Left ventricle myocardium inferior (tissue), 1 donor: Measurements from ENCODE around the gene PCNP. TPM values are rescaled to one million over a fixed set of nuclear protein-coding genes. Genes with fewer than 3 reads are reported as not detected.

Experiments used
- DNase-seq: peaks from one replicate; pipeline ENCODE4 v3.0.0-alpha.2; 2020
- H3K27ac ChIP-seq: fragments of 200-600 bp; replicated peaks from 2 replicates; pipeline ENCODE4 v1.8.0; 2021
- H3K27me3 ChIP-seq: fragments of 200-600 bp; 2 replicates; pipeline ENCODE4 v1.8.0; 2021; ENCODE audit warnings: low read depth
- H3K36me3 ChIP-seq: fragments of 200-600 bp; 2 replicates; pipeline ENCODE4 v1.8.0; 2021
- H3K4me1 ChIP-seq: fragments of 200-600 bp; 2 replicates; pipeline ENCODE4 v1.8.0; 2021
- H3K4me3 ChIP-seq: fragments of 200-600 bp; 2 replicates; pipeline ENCODE4 v1.8.0; 2021; ENCODE audit warnings: mild to moderate bottlenecking, moderate library complexity
- H3K9me3 ChIP-seq: fragments of 200-600 bp; replicated peaks from 2 replicates; pipeline ENCODE4 v1.8.0; 2021
- intact Hi-C: fragments of 100-400 bp; cut with micrococcal nuclease; formaldehyde crosslinking; loops from one replicate; pipeline ENCODE4 v1.11.0; 2022
- long read RNA-seq: library from polyadenylated mRNA; unstranded; transcript quantifications from one replicate; pipeline ENCODE4 v2.0.0, GENCODE V29; 2021
- total RNA-seq: library from RNA; stranded (reverse); fragmentation: NEBNext Ultra II Directional; extraction: Animal tissue kit (Norgen Biotek cat#: 25700); gene quantifications from one replicate; pipeline ENCODE4 v1.2.1, GENCODE V29; 2021
- TF ChIP-seq, protein P1 (sequence below): fragments of 200-600 bp; IDR thresholded peaks from 2 replicates; pipeline ENCODE4 v1.8.0; 2021; ENCODE audit warnings: antibody characterized with exemption, mild to moderate bottlenecking, borderline replicate concordance
- donor health status: DM: no; HTN: yes; CAD: no; lungs with severe emphysema.

The PCNP gene
- total RNA-seq, result 121 TPM
- long read RNA-seq, transcript PCNP-204 (4 exons, 2,028 nt), result minor isoform, 16 of 216 reads
- long read RNA-seq, transcript PCNP-201 (5 exons, 2,342 nt), result major isoform, 136 of 216 reads
- long read RNA-seq, transcript PCNP-202 (5 exons, 2,165 nt), result minor isoform, 43 of 216 reads
- long read RNA-seq, partial matches to known transcripts, result 3 of 216 reads
- long read RNA-seq, other reads (novel, unspliced or antisense), result 14 of 216 reads

DNA sequence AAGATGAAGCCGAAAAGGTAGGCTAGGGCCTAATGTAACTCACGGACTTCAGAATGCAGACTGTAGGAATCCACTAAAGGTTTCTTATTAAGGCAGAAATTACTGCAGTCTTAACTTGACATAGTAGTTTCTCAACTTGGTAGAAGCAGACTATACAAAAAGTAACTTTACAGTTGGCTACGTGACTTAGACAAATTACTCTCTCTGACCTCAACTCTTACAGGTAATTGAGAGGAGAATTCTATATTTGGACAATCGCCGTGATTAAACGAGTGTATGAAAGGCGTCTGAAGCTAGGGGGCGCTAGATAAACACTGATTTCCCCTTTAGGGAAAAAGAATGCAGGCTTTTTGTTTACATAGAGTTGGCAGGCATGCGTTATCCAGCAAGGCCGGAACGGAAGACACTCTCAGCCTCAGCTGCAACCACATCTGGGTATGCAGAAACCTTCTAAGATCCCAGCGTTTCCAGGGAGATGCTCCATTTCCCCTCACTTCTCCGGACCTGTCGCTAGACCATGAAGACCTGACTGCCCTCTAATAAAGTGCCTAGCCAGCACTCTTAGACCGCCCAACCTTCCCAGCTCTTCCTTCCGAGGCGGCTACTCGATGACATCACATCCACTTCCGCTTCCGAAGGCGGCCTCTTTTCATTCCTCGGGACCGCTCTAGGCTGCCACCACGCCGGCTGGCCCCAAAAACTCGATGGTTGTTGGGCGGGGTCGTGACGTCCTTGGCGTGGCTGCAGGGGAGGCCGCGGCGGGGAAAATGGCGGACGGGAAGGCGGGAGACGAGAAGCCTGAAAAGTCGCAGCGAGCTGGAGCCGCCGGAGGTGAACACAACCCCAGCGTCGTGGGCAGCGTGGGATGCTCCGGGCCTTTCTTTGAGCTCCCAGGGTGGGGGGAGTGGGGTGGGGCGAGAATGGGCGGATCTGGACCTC is at the start of gene PCNP:
TSS of gene PCNP (plus strand) at position 732 of the 939 bp plus-strand sequence. CDS start at position 768, 36 bp downstream.
- peaks cover 46% of the 10 kb centered on the region for H3K4me1 ChIP-seq
- TF ChIP-seq, protein P1, sequence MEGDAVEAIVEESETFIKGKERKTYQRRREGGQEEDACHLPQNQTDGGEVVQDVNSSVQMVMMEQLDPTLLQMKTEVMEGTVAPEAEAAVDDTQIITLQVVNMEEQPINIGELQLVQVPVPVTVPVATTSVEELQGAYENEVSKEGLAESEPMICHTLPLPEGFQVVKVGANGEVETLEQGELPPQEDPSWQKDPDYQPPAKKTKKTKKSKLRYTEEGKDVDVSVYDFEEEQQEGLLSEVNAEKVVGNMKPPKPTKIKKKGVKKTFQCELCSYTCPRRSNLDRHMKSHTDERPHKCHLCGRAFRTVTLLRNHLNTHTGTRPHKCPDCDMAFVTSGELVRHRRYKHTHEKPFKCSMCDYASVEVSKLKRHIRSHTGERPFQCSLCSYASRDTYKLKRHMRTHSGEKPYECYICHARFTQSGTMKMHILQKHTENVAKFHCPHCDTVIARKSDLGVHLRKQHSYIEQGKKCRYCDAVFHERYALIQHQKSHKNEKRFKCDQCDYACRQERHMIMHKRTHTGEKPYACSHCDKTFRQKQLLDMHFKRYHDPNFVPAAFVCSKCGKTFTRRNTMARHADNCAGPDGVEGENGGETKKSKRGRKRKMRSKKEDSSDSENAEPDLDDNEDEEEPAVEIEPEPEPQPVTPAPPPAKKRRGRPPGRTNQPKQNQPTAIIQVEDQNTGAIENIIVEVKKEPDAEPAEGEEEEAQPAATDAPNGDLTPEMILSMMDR, result peak; percentile 91
- DNase-seq, result peak; percentile 99
- H3K27me3 ChIP-seq, result no peaks in the 10 kb centered on the region
- H3K4me3 ChIP-seq, result peak within 1 kb of the TSS; percentile 87
- peak within 1 kb of the TSS; percentile 96 for H3K27ac ChIP-seq
- no peaks in the 10 kb centered on the region for H3K9me3 ChIP-seq
- H3K36me3 ChIP-seq, result peaks cover 11% of the 10 kb centered on the region
- intact Hi-C loops, result no loop called here

- DNase-seq, result no peak
- TF ChIP-seq, protein P1, result no peak
- Histone ChIP-seq H3K36me3 (no peaks in the 10 kb centered on the region), H3K27me3 (no peaks in the 10 kb centered on the region), H3K4me1 (no peaks in the 10 kb centered on the region), H3K4me3 (no peak overlapping the region), H3K27ac (no peak overlapping the region), H3K9me3 (peaks cover 13% of the 10 kb centered on the region)
- intact Hi-C loops, result no loop called here
These were observed 46.5 kb upstream of the PCNP start for GRCh38 chr3:101527441-101527840.

DNA sequence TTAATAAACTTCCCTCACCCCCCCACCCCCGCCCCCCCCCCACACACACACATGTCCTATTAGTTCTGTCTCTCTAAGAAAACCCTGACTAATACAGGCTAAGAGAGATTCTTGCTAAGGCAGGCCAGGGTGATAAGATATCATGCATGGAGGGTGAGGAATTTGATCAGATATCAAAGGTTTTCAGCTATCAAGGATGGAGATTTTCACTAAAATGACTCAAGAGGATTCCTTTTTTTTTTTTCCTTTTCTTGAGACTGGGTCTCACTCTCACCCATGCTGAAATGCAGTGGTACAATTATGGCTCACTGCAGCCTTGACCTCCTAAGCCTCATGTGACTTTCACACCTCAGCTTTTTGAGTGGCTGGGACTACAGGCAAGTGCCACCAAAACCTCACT is 46.1 kb upstream of the PCNP start:
- Histone ChIP-seq H3K36me3 (no peaks in the 10 kb centered on the region), H3K9me3 (peaks cover 13% of the 10 kb centered on the region), H3K4me1 (no peaks in the 10 kb centered on the region), H3K27ac (no peak overlapping the region), H3K27me3 (no peaks in the 10 kb centered on the region), H3K4me3 (no peak overlapping the region)
- no peak for DNase-seq
- TF ChIP-seq, protein P1, result no peak
- intact Hi-C loops, result no loop called here

DNA sequence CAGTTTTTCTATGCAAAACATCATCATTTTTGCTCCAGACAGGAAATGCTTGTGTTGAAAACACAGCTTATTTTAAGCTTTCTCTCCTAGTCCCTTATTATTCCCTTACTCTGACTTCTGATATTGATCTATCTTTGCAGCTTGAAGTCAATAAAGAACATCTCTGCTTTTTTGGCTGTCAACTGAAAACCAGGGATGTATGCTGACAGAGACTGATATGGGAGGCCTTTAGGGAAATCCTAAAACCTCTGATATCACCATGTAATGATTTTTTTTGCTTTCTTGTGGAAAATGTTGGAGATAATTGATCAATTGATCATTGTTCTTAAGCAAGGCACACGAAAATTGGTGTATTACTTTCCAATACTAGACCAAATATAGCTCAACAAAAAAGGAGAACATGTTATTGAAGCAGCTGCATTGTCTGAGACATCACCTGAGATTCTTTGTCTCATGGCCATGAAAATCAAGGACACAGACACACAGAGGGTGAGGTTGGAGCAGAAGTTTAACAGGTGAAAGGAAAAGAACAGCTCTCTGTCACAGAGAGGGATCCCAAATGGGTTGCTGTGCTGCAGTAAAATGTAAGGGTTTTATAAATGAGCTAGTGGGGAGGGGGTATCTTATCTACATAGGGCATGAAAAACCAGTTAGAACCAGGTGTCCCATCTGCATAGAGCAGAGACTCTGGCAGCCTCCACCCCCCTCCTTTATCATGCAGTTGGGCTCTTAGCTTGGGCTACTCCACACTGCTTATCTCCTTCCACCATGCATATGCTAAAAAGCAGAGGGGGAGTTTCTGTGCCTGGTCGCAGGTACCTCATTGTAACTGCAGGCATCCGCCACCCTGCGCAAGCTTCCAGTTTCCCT is 43.9 kb upstream of the PCNP start:
- Histone ChIP-seq H3K27me3 (no peaks in the 10 kb centered on the region), H3K27ac (no peak overlapping the region), H3K4me1 (no peaks in the 10 kb centered on the region), H3K9me3 (peaks cover 11% of the 10 kb centered on the region), H3K4me3 (no peak overlapping the region), H3K36me3 (no peaks in the 10 kb centered on the region)
- TF ChIP-seq, protein P1, result no peak
- DNase-seq, result no peak
- intact Hi-C loops, result no loop called here

GRCh38 chr3:101530686-101531047 is 43.3 kb upstream of the PCNP start:
- TF ChIP-seq, protein P1, result no peak

More at GRCh38 chr3:101530686-101531047, 43.3 kb upstream of the PCNP start:
- DNase-seq, result no peak
- no peak overlapping the region for H3K4me3 ChIP-seq
- no peaks in the 10 kb centered on the region for H3K27me3 ChIP-seq
- no peak overlapping the region for H3K27ac ChIP-seq
- intact Hi-C loops, result no loop called here
- H3K9me3 ChIP-seq, result peaks cover 5% of the 10 kb centered on the region
- no peaks in the 10 kb centered on the region for H3K4me1 ChIP-seq
- no peaks in the 10 kb centered on the region for H3K36me3 ChIP-seq
